NB4 (cell line): ENCODE data around the gene NADSYN1.

Source experiments
- POLR2A ChIP-seq: IDR thresholded peaks from 2 replicates; pipeline ENCODE4 v1.6.1; 2011; ENCODE audit warnings: mild to moderate bottlenecking; ENCODE audit not compliant: insufficient read length; ENCODE audit errors: extremely low read depth
- TF ChIP-seq, protein P1 (sequence below): IDR thresholded peaks from 2 replicates; pipeline ENCODE4 v1.6.1; 2011; ENCODE audit warnings: low read depth, low read length
- TF ChIP-seq, protein P2 (sequence below): IDR thresholded peaks from one replicate; pipeline ENCODE4 v1.5.1; 2012; ENCODE audit warnings: low read depth, low read length

DNA sequence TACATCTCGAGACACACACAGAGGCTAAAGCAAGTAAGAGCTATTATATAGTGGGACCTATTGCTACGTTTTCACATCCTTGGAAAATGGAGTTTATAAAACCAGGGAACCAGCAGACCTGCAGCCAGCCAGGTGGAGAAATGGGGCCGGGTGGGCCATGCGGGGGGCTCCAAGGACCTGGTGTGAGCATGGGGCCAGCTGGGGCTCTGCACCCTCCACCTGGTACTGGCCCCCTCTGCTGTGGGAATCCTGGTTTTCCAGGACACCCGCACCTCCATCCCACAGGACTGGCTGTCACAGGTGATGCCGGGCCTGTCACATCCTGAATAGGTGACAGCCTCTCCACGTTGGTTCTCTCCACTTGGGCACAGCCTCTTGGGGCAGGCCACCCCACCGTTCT is 16.1 kb upstream of the NADSYN1 start:
- TF ChIP-seq, protein P1, sequence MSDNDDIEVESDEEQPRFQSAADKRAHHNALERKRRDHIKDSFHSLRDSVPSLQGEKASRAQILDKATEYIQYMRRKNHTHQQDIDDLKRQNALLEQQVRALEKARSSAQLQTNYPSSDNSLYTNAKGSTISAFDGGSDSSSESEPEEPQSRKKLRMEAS = no peak
- TF ChIP-seq, protein P2, sequence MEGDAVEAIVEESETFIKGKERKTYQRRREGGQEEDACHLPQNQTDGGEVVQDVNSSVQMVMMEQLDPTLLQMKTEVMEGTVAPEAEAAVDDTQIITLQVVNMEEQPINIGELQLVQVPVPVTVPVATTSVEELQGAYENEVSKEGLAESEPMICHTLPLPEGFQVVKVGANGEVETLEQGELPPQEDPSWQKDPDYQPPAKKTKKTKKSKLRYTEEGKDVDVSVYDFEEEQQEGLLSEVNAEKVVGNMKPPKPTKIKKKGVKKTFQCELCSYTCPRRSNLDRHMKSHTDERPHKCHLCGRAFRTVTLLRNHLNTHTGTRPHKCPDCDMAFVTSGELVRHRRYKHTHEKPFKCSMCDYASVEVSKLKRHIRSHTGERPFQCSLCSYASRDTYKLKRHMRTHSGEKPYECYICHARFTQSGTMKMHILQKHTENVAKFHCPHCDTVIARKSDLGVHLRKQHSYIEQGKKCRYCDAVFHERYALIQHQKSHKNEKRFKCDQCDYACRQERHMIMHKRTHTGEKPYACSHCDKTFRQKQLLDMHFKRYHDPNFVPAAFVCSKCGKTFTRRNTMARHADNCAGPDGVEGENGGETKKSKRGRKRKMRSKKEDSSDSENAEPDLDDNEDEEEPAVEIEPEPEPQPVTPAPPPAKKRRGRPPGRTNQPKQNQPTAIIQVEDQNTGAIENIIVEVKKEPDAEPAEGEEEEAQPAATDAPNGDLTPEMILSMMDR = no peak
- TF ChIP-seq POLR2A = no peak
